CD4-positive, alpha-beta T cell treated with Interleukin-17A for 1 hour (primary cell): ENCODE results near the gene LRRC8C.

ENCODE experiments used
- DNase-seq: peaks from one replicate; pipeline ENCODE4 v3.0.0-alpha.2; 2020

The LRRC8C gene

DNA sequence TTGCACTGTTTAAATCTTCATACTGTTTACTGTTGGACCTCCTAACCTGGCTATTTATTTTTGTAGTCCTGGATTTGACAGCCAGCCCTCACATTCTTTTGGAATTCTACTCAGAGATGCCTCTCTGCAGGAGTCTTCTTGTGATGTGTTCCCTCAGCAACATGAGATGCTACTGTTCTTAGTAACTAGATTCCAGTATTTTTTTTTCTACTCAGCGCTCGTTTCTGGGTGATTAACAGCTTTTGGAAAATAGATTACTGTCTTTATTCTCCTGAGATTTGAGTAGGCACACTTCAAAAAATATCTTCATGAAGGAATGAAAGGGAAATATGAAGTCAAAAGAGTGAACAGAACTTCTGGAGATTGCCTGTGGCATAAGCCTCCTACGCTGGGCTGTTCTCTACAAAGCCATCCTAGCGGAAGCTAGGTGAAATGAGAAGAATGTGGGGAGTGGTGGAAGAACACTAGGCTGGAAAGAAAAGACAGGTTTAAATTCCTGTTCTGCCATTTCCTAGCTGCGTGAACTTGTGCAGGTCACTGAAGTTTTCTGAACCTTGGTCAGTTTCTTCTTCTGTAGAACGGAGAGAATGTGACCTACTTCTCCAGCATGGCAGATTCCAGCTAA, 75.9 kb downstream of the LRRC8C start:
- no peak for DNase-seq

- no peak for DNase-seq
Observed at GRCh38 chr1:89710498-89711139, 77.7 kb downstream of the LRRC8C start.

- DNase-seq: no peak
Observed at GRCh38 chr1:89711140-89711778, 78.3 kb downstream of the LRRC8C start.

DNA sequence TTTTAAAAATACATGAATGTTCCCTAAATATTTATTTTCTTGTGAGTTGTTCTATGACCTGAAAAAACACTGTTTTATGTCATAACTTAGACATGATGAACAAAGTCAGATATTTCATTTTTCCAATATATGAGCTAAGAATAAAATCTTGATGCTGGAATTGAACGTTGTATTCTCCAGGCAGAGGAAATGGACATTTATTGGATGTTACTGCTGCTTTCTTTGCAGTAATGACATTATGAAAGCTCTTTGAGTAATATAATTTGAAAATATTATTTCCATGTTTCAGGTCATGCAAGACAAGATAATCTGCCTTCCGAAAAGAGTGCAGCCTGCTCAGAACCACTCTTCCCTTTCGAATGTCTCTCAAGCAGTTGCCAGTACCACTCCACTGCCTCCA, 79.5 kb downstream of the LRRC8C start:
- DNase-seq: no peak

GRCh38 chr1:89715677-89716076, 82.8 kb downstream of the LRRC8C start:
- no peak for DNase-seq

GRCh38 chr1:89719502-89720306, 86.8 kb downstream of the LRRC8C start:
- peak; percentile 60 for DNase-seq

DNA sequence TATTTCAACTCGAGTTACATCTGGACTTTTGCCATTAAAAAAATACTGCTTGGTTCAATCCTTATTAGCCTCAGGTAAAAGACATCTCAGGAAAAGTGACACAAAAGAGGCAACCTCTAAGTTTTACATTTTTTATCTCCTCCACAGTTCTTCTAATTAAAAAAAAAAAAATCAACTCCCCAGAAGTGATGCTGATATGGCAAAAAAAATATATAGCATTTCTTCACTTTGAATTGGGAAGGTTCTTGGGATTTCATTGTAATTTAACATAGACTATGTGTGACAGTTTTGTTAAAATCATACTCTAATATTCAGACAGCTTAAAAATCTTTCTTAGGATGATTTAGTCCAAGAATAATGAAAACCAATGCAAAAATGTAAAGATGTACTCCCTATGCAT, 87.9 kb downstream of the LRRC8C start:
- no peak for DNase-seq

GRCh38 chr1:89721351-89721750, 88.4 kb downstream of the LRRC8C start:
- DNase-seq: peak; percentile 71

GRCh38 chr1:89723144-89723543, 90.2 kb downstream of the LRRC8C start:
- DNase-seq: no peak

- DNase-seq: no peak
Observed at GRCh38 chr1:89723863-89724262, 90.9 kb downstream of the LRRC8C start.

DNA sequence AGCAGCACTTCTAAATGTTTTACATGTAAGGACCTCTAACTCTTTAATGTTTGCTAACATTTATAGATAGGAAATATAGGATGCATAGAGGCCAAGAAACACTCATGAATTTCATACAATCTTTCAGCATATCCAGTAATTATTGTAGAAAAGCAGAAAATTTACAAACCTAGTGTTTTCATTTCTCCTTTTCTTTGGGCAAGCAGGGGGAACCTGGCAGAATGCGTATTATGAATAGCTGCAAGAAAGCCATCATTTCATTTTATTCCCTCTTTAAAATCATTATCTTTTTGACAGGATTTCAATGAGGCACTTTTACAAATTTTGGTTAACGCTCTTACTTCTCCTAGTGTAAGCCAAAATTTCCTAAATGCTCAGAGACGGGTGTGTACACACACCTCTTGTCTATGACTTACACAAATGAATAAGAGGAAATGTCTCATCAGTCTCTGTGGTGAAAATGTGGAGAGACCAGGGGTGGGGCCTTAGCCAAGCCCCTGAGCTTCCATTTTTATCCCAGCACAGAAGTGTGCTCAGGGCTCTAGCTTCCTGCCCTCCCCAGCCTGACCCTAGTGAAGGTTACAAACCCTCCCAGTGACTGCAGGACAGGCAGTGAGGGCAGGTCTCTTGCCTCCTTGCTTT, 91.6 kb downstream of the LRRC8C start:
- peak; percentile 27 for DNase-seq

DNA sequence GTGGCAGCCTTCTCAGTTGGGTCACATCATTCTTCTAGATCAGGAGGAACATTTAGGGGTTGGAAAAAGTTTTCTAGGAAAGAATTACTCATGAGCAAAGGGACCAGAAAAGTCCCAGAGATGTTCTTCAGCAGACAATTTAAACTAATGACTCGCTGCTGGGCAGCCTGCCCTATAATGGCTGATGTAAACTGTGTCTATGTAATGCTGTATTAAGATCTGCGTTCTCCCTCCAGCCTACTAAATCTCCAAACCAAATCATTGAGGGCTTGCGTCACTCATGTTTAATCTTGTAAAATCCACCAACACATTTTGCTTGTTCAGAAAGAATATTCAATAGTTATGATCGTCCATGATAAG, 92.1 kb downstream of the LRRC8C start:
- DNase-seq: no peak

DNA sequence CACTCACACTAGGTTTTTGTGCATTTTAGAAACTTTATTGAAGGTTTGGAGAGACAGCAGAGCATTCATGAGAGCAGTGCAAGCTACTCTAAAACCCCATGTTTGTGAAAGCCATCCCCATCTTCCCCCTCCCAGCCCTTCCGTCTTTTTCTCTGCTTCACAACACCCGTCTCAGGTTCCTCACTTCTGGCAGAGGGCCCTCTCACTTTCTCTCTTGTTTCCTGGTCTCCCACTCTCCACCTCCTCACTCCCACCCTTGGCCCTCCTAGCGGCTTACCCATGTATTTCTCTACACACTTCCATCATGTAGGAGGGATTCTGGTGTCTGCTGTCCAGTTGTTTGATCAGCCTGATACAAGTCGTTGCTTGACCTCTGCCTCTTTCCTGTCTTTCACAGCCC, 92.7 kb downstream of the LRRC8C start:
- no peak for DNase-seq

DNA sequence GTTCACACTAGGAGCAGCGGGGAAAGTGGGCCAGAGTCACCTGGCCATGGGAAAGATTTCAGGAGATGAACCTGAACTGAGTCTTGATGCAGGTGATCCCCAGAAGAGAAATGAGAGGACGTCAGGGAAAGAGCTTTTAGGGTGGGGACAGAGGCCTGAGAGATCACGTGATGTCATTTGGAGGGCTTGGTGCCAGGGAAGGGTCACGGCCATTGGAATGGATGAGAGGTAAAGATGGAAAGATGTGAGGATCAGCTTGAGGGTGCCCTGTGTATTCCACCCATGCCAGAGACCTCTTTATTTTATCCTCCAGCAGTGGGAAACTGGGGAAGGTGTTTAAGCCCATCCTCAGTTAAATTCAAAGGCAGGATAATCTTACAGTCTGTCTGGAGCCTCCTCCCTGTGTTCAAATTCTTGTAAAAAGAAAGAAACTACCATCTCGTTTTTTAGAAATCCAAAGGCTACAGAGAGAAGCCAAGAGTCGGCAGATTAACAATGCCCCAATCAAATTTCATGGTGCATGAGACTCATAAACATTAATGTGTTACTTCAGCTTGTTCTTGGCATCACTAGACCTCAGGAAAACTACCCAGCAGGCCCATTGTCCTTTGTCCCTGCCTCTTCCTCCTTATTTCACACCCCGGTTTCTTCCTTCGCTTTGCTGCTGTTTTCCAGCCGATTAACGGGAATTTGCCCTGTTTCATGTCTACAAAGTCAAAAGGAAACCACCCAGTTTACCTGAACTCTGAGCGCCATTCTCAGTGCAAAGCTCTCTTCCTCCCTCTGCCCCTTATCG, 94.8 kb downstream of the LRRC8C start:
- DNase-seq: no peak

DNA sequence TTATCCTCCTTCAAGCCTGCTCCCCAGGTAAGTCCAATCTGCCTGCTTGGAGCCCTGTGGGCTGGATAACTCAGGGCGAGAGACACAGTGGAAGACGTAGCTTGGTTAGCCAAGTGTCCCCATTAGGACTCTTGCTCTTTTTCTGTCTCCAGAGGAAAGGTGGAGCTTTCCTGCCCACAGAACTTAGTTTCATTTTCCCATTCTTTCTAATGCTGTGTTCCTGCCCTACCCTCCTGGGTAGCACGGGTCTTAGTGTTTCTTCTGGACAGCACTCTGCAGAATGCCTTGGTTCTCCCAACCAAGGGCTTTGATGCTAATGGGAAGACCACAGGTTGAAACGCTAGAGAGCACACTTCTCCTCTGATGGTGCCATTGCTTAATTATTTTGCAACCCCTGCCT, 95.5 kb downstream of the LRRC8C start:
- no peak for DNase-seq

DNA sequence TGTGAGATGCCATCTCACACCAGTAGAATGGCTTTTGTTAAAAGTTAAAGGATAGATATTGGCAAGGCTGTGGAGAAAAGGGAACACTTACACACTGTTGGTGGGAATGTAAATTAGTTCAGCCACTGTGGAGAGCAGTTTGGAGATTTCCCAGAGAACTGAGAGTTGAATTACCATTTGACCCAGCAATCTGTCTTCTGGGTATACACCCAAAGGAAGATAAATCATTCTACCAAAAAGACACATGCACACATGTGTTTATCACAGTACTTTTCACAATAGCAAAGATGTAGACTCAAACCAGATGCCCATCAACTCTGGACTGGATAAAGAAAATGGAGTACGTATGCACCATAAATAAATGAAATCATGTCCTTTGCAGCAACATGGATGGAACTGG, 99.3 kb downstream of the LRRC8C start:
- no peak for DNase-seq

DNA sequence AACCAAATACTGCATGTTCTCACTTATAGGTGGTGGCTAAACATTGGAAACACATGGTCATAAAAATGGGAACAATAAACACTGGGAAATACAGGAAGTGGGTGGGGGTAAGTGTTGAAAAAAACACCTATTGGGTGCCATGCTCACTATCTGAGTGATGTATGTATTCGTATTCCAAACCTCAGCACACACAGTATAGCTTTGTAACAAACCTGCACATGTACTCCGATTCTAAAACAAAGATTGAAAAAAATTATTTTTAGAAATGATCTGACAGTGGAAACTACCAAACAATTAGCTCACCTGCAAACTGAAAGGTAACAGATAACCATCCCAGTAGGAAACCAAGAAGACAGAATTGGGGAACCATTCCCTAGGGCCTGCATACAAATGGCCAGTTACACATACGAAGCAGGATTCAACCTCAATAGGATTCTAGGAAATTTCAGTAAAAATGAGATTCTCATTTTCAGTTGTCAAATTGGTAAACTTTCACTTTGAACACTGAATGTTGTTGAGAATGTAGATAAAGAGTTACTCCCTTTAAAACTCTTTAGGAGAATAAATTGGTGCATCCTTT, 99.8 kb downstream of the LRRC8C start:
- no peak for DNase-seq

- no peak for DNase-seq
Observed at GRCh38 chr1:89733748-89734147, 100.8 kb downstream of the LRRC8C start.

DNA sequence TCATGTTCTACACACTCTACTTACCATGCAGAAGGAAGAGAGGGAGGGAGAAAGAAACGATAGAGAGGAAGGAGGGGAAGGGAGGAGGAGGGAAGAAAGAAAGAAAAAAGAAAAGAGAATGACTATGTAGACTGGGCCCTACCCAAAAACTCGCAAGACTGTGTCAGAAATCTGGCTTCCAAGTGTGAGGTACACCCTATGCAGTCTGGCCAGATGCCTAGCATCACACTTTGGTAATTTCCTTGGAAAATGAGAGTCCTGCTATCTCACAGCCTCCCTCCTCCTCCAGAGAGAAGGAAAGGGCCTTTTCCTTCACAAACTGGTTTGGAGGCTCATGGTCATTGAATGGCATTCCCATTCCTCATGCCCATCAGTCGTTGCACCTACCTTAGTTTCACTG, 101.5 kb downstream of the LRRC8C start:
- DNase-seq: no peak

GRCh38 chr1:89735479-89735878, 102.6 kb downstream of the LRRC8C start:
- DNase-seq: no peak

DNA sequence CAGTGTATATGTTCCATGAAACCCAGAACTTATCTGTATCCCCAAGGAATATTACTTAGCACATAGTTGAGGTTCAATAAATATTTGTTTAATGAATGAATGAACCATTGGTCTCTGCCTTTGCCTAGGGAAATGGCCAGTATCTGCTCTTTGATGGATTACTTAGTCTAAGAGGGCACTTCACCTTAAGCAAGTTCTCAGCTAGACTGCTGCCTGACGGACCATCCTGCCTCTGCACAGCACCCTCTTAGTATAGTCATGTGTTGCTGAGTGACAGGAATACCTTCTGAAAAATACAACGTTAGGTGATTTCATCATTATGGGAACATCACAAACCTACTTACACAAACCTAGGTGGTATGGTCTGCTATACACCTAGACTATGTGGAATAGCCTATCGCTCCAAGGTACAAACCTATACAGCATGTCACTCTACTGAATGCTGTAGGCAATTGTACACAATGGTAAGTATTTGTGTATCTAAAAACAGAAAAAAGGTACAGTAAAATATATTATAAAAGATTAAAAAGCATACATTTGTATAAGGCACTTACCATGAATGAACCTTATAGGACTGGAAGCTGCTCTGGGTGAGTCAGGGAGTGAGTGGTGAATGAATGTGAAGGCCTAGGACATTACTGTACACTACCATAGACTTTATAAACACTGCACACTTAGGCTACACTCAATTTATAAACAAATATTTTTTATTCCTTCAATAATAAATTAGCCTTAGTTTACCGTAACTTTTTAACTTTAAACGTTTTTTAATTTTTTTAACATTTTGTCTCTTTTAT, 104.2 kb downstream of the LRRC8C start:
- no peak for DNase-seq
